ENCODE data around the gene ORM2.

DNA sequence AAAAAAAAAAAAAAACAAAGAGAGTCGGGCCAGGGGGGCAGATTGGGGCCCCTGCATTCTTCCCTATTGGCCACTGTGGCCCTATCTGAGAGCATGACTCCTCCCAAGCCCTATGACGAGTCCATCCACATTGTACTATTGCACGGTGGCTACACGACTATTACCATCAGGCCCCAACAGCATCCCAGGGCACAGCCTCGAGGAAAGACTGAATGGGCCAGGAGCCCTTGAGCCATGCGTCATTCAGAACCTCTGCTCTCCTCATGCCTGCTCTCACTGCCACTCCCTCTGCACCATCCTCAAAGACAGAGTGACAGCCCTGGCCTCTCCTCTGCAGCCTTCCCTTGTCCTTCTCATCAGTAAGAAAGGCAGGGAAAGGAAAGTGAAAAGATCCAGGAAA is 26.9 kb upstream of the ORM2 start:
- TF ChIP-seq, protein P1, sequence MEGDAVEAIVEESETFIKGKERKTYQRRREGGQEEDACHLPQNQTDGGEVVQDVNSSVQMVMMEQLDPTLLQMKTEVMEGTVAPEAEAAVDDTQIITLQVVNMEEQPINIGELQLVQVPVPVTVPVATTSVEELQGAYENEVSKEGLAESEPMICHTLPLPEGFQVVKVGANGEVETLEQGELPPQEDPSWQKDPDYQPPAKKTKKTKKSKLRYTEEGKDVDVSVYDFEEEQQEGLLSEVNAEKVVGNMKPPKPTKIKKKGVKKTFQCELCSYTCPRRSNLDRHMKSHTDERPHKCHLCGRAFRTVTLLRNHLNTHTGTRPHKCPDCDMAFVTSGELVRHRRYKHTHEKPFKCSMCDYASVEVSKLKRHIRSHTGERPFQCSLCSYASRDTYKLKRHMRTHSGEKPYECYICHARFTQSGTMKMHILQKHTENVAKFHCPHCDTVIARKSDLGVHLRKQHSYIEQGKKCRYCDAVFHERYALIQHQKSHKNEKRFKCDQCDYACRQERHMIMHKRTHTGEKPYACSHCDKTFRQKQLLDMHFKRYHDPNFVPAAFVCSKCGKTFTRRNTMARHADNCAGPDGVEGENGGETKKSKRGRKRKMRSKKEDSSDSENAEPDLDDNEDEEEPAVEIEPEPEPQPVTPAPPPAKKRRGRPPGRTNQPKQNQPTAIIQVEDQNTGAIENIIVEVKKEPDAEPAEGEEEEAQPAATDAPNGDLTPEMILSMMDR (IDR thresholded peaks at IDR 0.05), result no peak
- TF ChIP-seq POLR2A (IDR thresholded peaks at IDR 0.05), result no peak

All from esophagus squamous epithelium (tissue), 4 donors.